SIG-M5 treated with dmso at 0.1 percent for 504 hours (cell line): ENCODE data around the gene DESI2.

Source experiments
- DNase-seq: peaks from one replicate; lab custom pipeline; 2025; ENCODE audit not compliant: unreplicated experiment; lab: John Stamatoyannopoulos, UW

DESI2 gene

GRCh38 chr1:244751271-244751895 is 98.5 kb downstream of the DESI2 start:
- no peak for DNase-seq

GRCh38 chr1:244755673-244756072 is 102.7 kb downstream of the DESI2 start:
- DNase-seq: no peak

GRCh38 chr1:244757091-244757939 is 104.4 kb downstream of the DESI2 start:
- no peak for DNase-seq
